IMR-90 (cell line): ENCODE results near the gene PTPRN2. TPM values are rescaled to one million over a fixed set of nuclear protein-coding genes. Genes with fewer than 3 reads are reported as not detected.

Experiments used
- ATAC-seq: fragments of 200-7000 bp; cut with Tn5 transposase; 2 replicates; pipeline ENCODE4 v1.9.1; 2020; ENCODE audit warnings: low read depth, mild to moderate bottlenecking, moderate library complexity
- BruUV-seq: library from RNA; stranded (reverse); fragments of 400-500 nt; replicated peaks from 2 replicates; lab custom pipeline; 2021; lab: Mats Ljungman, UMichigan
- CTCF ChIA-PET: fragments of 300-600 bp; formaldehyde crosslinking; extraction: SDS; loops from one replicate; lab custom pipeline; 2021; ENCODE audit warnings: antibody characterized with exemption; lab: Yijun Ruan, JAX
- POLR2A ChIA-PET: fragments of 300-600 bp; sonication (Branson Sonifier 250); formaldehyde crosslinking; loops from one replicate; lab custom pipeline; 2022; ENCODE audit warnings: antibody characterized with exemption; ENCODE audit not compliant: unreplicated experiment; lab: Charles Lee
- DNase-seq: peaks from one replicate; pipeline ENCODE4 v3.0.0; 2013
- H2AFZ ChIP-seq: replicated peaks from 2 replicates; pipeline ENCODE3; 2013; ENCODE audit warnings: low read length, mild to moderate bottlenecking; ENCODE audit not compliant: poor library complexity
- H2AK5ac ChIP-seq: 2 replicates; pipeline ENCODE4 v1.6.1; 2013; ENCODE audit warnings: low read depth, low read length, inconsistent platforms
- H2AK9ac ChIP-seq: replicated peaks from 2 replicates; pipeline ENCODE3; 2013; ENCODE audit warnings: mild to moderate bottlenecking, low read depth, low read length, moderate library complexity; ENCODE audit not compliant: poor library complexity
- H2BK120ac ChIP-seq: 2 replicates; pipeline ENCODE4 v1.6.1; 2013; ENCODE audit warnings: low read depth, low read length, inconsistent platforms
- H2BK15ac ChIP-seq: 3 replicates; pipeline ENCODE4 v1.6.1; 2013; ENCODE audit warnings: low read depth, low read length, inconsistent platforms
- H2BK20ac ChIP-seq: 2 replicates; pipeline ENCODE4 v1.6.1; 2013; ENCODE audit warnings: low read depth, mild to moderate bottlenecking, inconsistent platforms, low read length, moderate library complexity
- H2BK5ac ChIP-seq: 2 replicates; pipeline ENCODE4 v1.6.1; 2013; ENCODE audit warnings: mild to moderate bottlenecking, low read depth, low read length, inconsistent platforms; ENCODE audit not compliant: poor library complexity, severe bottlenecking
- H3K14ac ChIP-seq: replicated peaks from 2 replicates; pipeline ENCODE4 v1.6.1; 2013; ENCODE audit warnings: low read depth, low read length, inconsistent platforms
- H3K18ac ChIP-seq: 2 replicates; pipeline ENCODE4 v1.6.1; 2013; ENCODE audit warnings: low read depth, low read length, control low read depth
- H3K23ac ChIP-seq: 2 replicates; pipeline ENCODE4 v1.6.1; 2013; ENCODE audit warnings: low read depth, low read length, inconsistent platforms
- H3K27ac ChIP-seq: 2 replicates; pipeline ENCODE4 v1.5.1; 2013; ENCODE audit warnings: mild to moderate bottlenecking, control low read depth, low read length; ENCODE audit not compliant: insufficient read depth
- H3K27me3 ChIP-seq: 2 replicates; pipeline ENCODE4 v1.6.1; 2013; ENCODE audit warnings: low read length; ENCODE audit not compliant: control insufficient read depth, insufficient read depth
- H3K36me3 ChIP-seq: 2 replicates; pipeline ENCODE4 v1.6.1; 2013; ENCODE audit warnings: low read length, mixed read lengths; ENCODE audit not compliant: control insufficient read depth, insufficient read depth
- H3K4ac ChIP-seq: 2 replicates; pipeline ENCODE4 v1.6.1; 2013; ENCODE audit warnings: low read depth, low read length, inconsistent platforms
- H3K4me1 ChIP-seq: 2 replicates; pipeline ENCODE4 v1.6.1; 2013; ENCODE audit warnings: low read length, mixed read lengths; ENCODE audit not compliant: control insufficient read depth, insufficient read depth
- H3K4me2 ChIP-seq: 2 replicates; pipeline ENCODE4 v1.6.1; 2013; ENCODE audit warnings: low read depth, mild to moderate bottlenecking, control low read depth, low read length, moderate library complexity
- H3K4me3 ChIP-seq: 2 replicates; pipeline ENCODE4 v1.5.1; 2013; ENCODE audit warnings: low read depth, mild to moderate bottlenecking, control low read depth, low read length, moderate library complexity; ENCODE audit not compliant: insufficient read depth
- H3K56ac ChIP-seq: 2 replicates; pipeline ENCODE4 v1.6.1; 2013; ENCODE audit warnings: low read length, inconsistent platforms; ENCODE audit not compliant: insufficient read depth; ENCODE audit errors: extremely low read depth
- H3K79me1 ChIP-seq, 2 experiments: 2 replicates each; pipeline ENCODE4 v1.6.1; 2013; ENCODE audit warnings: low read length in 2 of 2, inconsistent platforms in 1 of 2, low read depth in 1 of 2
- H3K9ac ChIP-seq: 2 replicates; pipeline ENCODE4 v1.6.1; 2013; ENCODE audit warnings: low read depth, low read length, control low read depth
- H3K9me1 ChIP-seq: 2 replicates; pipeline ENCODE4 v1.6.1; 2013; ENCODE audit warnings: low read length, inconsistent platforms; ENCODE audit not compliant: insufficient read depth
- H3K9me3 ChIP-seq: 2 replicates; pipeline ENCODE4 v1.6.1; 2013; ENCODE audit warnings: low read length; ENCODE audit not compliant: control insufficient read depth, insufficient read depth
- H4K20me1 ChIP-seq: 2 replicates; pipeline ENCODE4 v1.6.1; 2013; ENCODE audit warnings: low read length, inconsistent platforms; ENCODE audit not compliant: insufficient read depth
- H4K5ac ChIP-seq: 2 replicates; pipeline ENCODE4 v1.6.1; 2013; ENCODE audit warnings: mild to moderate bottlenecking, low read depth, low read length, control low read depth
- H4K8ac ChIP-seq, 2 experiments: 2 replicates each; pipeline ENCODE4 v1.6.1; 2013; ENCODE audit warnings: low read depth in 2 of 2, low read length in 2 of 2, control low read depth in 1 of 2, inconsistent platforms in 1 of 2
- H4K91ac ChIP-seq: 2 replicates; pipeline ENCODE4 v1.6.1; 2013; ENCODE audit warnings: low read depth, low read length, inconsistent platforms; ENCODE audit not compliant: insufficient read depth
- BHLHE40 ChIP-seq: fragments of 150-350 bp; IDR thresholded peaks from 2 replicates; pipeline ENCODE4 v1.6.1; 2016; ENCODE audit warnings: mild to moderate bottlenecking, low read depth, low read length
- ELK1 ChIP-seq: fragments of 150-350 bp; IDR thresholded peaks from 2 replicates; pipeline ENCODE4 v1.6.1; 2016; ENCODE audit warnings: low read depth, mild to moderate bottlenecking, low read length, moderate library complexity, borderline replicate concordance
- MAFK ChIP-seq: IDR thresholded peaks from 2 replicates; pipeline ENCODE4 v1.6.1; 2012; ENCODE audit warnings: low read depth, low read length, improper control_type of control experiment
- MAZ ChIP-seq: IDR thresholded peaks from 2 replicates; pipeline ENCODE4 v1.6.1; 2012; ENCODE audit warnings: low read depth, mild to moderate bottlenecking, low read length, improper control_type of control experiment, moderate library complexity, borderline replicate concordance
- MXI1 ChIP-seq: IDR thresholded peaks from 2 replicates; pipeline ENCODE4 v1.6.1; 2012; ENCODE audit warnings: low read depth, mild to moderate bottlenecking, low read length, moderate library complexity, borderline replicate concordance
- NFE2L2 ChIP-seq: fragments of 150-350 bp; IDR thresholded peaks from 2 replicates; pipeline ENCODE4 v1.6.1; 2016; ENCODE audit warnings: low read depth, mild to moderate bottlenecking, low read length
- POLR2A ChIP-seq: IDR thresholded peaks from 2 replicates; pipeline ENCODE4 v1.6.1; 2012; ENCODE audit warnings: mild to moderate bottlenecking, low read depth, low read length
- RAD21 ChIP-seq: IDR thresholded peaks from 2 replicates; pipeline ENCODE4 v1.6.1; 2012; ENCODE audit warnings: low read length, improper control_type of control experiment
- RCOR1 ChIP-seq: IDR thresholded peaks from 2 replicates; pipeline ENCODE4 v1.6.1; 2012; ENCODE audit warnings: mild to moderate bottlenecking, low read length, improper control_type of control experiment; ENCODE audit not compliant: insufficient replicate concordance
- SMC3 ChIP-seq: fragments of 150-350 bp; IDR thresholded peaks from 2 replicates; pipeline ENCODE4 v1.6.1; 2016; ENCODE audit warnings: low read depth, mild to moderate bottlenecking, antibody characterized with exemption, low read length, moderate library complexity
- USF2 ChIP-seq: fragments of 150-350 bp; IDR thresholded peaks from 2 replicates; pipeline ENCODE4 v1.6.1; 2017; ENCODE audit warnings: mild to moderate bottlenecking, antibody characterized with exemption, low read length, low read depth
- WGBS, 2 experiments: methylation state at CpG; one replicate each; pipeline versions ENCODE4 v1.1.5 to v1.1.7; 2013; ENCODE audit warnings: missing lambda C conversion rate in 2 of 2; ENCODE audit not compliant: insufficient read length in 1 of 2; ENCODE audit errors: extremely low coverage in 2 of 2; 5-methylcytosine and 5-hydroxymethylcytosine counted together
- dilution Hi-C: fragments of 300-500 bp; cut with HindIII; formaldehyde crosslinking; loops from one replicate; pipeline ENCODE4 v1.14.3; 2018; ENCODE audit warnings: low sequenced_read_pairs; ENCODE audit not compliant: unreplicated experiment
- in situ Hi-C: fragments of 300-500 bp; cut with MboI; formaldehyde crosslinking; loops from 3 replicates; pipeline ENCODE4 v1.14.3; 2019; ENCODE audit warnings: low sequenced_read_pairs, inconsistent platforms, mixed read lengths
- intact Hi-C: fragments of 100-400 bp; cut with micrococcal nuclease; formaldehyde crosslinking; loops from 2 replicates; pipeline ENCODE4 v1.10.0; 2022
- polyA plus RNA-seq, 3 experiments: library from polyadenylated mRNA; depleted of rRNA; stranded (reverse); fragments of >200 nt; gene quantifications; 2 replicates each; pipeline ENCODE4 v1.2.3, GENCODE V29; 2012; ENCODE audit warnings: low replicate concordance in 1 of 3
- total RNA-seq: library from RNA; depleted of rRNA; stranded (reverse); fragments of >200 nt; gene quantifications from 2 replicates; pipeline ENCODE4 v1.2.3, GENCODE V29; 2012

Gene PTPRN2
- total and polyA plus RNA-seq, 2 of the 4 experiments (the other 2 are of a cell fraction), result 0.03 TPM; not detected in 1

- CTCF ChIA-PET, result no interaction called here
- dilution Hi-C loops, result no loop called here
Measured at GRCh38 chr7:157555313-157555712, 1032.3 kb downstream of the PTPRN2 start.

More at GRCh38 chr7:157555313-157555712, 1032.3 kb downstream of the PTPRN2 start:
- no peak overlapping the region for H3K9ac ChIP-seq
- DNase-seq, result no peak
- H3K4ac ChIP-seq, result no peak overlapping the region
- H3K9me3 ChIP-seq, result peaks cover 65% of the 10 kb centered on the region
- H4K91ac ChIP-seq, result no peak overlapping the region
- ATAC-seq, result no peak
- H3K23ac ChIP-seq, result no peak overlapping the region
- no peaks in the 10 kb centered on the region for H4K20me1 ChIP-seq
- H3K4me1 ChIP-seq, result no peaks in the 10 kb centered on the region
- H3K27me3 ChIP-seq, result no peaks in the 10 kb centered on the region
- no peak overlapping the region for H3K18ac ChIP-seq
- TF ChIP-seq NFE2L2, result no peak
- TF ChIP-seq RCOR1, result no peak
- TF ChIP-seq USF2, result no peak
- TF ChIP-seq BHLHE40, result no peak
- no peak for TF ChIP-seq MAZ
- TF ChIP-seq ELK1, result no peak
- no peak for TF ChIP-seq MAFK
- TF ChIP-seq MXI1, result no peak
- TF ChIP-seq SMC3, result no peak
- no peak for TF ChIP-seq POLR2A
- TF ChIP-seq RAD21, result no peak
- H2AK5ac ChIP-seq, result no peak overlapping the region
- H2BK20ac ChIP-seq, result no peak overlapping the region
- no peak overlapping the region for H3K56ac ChIP-seq
- BruUV-seq, result no TSS peak
- H3K14ac ChIP-seq, result no peak overlapping the region
- no peaks in the 10 kb centered on the region for H3K36me3 ChIP-seq
- H2AFZ ChIP-seq, result no peak overlapping the region
- no peak overlapping the region for H3K4me3 ChIP-seq
- no peak overlapping the region for H3K27ac ChIP-seq
- POLR2A ChIA-PET, result no interaction called here
- H4K5ac ChIP-seq, result no peak overlapping the region
- no peak overlapping the region for H2AK9ac ChIP-seq
- no peaks in the 10 kb centered on the region for H3K9me1 ChIP-seq
- no peak overlapping the region for H2BK120ac ChIP-seq
- no peak overlapping the region for H4K8ac ChIP-seq
- in situ Hi-C loops (no loop called here), intact Hi-C loops (no loop called here)
- no CpG with 5 or more reads among the region's 12 CpGs for WGBS, 2 experiments
- H2BK15ac ChIP-seq, result no peak overlapping the region
- no peak overlapping the region for H2BK5ac ChIP-seq
- H3K4me2 ChIP-seq, result no peak overlapping the region
- H3K79me1 ChIP-seq, result no peaks in the 10 kb centered on the region
